COLO829 (cell line): ENCODE measurements around the gene PPAN.

Source experiments
- DNase-seq: peaks from one replicate; pipeline ENCODE4 v3.0.0; 2012; ENCODE audit warnings: low spot score

The PPAN gene

GRCh38 chr19:10142701-10143375 lies 36.7 kb downstream of the PPAN start:
- no peak for DNase-seq

- DNase-seq = no peak
These were observed 37.5 kb downstream of the PPAN start for GRCh38 chr19:10143681-10144080.

- no peak for DNase-seq
These were observed 38.2 kb downstream of the PPAN start for GRCh38 chr19:10144361-10144760.

- DNase-seq = no peak
These were observed 38.9 kb downstream of the PPAN start for GRCh38 chr19:10145031-10145430.

- no peak for DNase-seq
These were observed 40.0 kb downstream of the PPAN start for GRCh38 chr19:10146142-10146541.

GRCh38 chr19:10149427-10149826 lies 43.3 kb downstream of the PPAN start:
- no peak for DNase-seq

- no peak for DNase-seq
These were observed 45.4 kb downstream of the PPAN start for GRCh38 chr19:10151521-10151920.

GRCh38 chr19:10152100-10152499 lies 45.9 kb downstream of the PPAN start:
- peak; percentile 15 for DNase-seq

GRCh38 chr19:10155839-10156238 lies 49.7 kb downstream of the PPAN start:
- DNase-seq = no peak

- DNase-seq = no peak
These were observed 51.9 kb downstream of the PPAN start for GRCh38 chr19:10158071-10158470.

GRCh38 chr19:10158485-10158884 lies 52.3 kb downstream of the PPAN start:
- no peak for DNase-seq

- DNase-seq = no peak
These were observed 53.4 kb downstream of the PPAN start for GRCh38 chr19:10159610-10160009.
